PFSK-1 (cell line): ENCODE data around the gene COPS8.

Experiments used
- SIN3A ChIP-seq: IDR thresholded peaks from 2 replicates; pipeline ENCODE4 v1.6.1; 2012; ENCODE audit warnings: mild to moderate bottlenecking, low read length, moderate library complexity, borderline replicate concordance; ENCODE audit not compliant: insufficient read depth
- TAF1 ChIP-seq: IDR thresholded peaks from 2 replicates; pipeline ENCODE4 v1.6.1; 2012; ENCODE audit warnings: low read length, control low read depth, borderline replicate concordance; ENCODE audit not compliant: insufficient read depth

- no peak for TF ChIP-seq TAF1
- TF ChIP-seq SIN3A = no peak
Measured at GRCh38 chr2:237039301-237040031, 46.2 kb upstream of the COPS8 start.
